A673 (cell line): Measurements from ENCODE around the gene IRGM. TPM values are rescaled to one million over a fixed set of nuclear protein-coding genes. Genes with fewer than 3 reads are reported as not detected.

ENCODE experiments used
- BruUV-seq: library from RNA; stranded (reverse); fragments of 400-500 nt; replicated peaks from 2 replicates; lab custom pipeline; 2021; lab: Mats Ljungman, UMichigan
- CTCF ChIA-PET: fragments of 300-600 bp; sonication (Branson Sonifier 250); formaldehyde crosslinking; loops from one replicate; lab custom pipeline; 2022; ENCODE audit warnings: antibody characterized with exemption; lab: Charles Lee
- POLR2A ChIA-PET: fragments of 300-600 bp; sonication (Branson Sonifier 250); formaldehyde crosslinking; loops from one replicate; lab custom pipeline; 2022; ENCODE audit warnings: antibody characterized with exemption; ENCODE audit not compliant: low non-redundant PET; lab: Charles Lee
- DNase-seq: peaks from one replicate; pipeline ENCODE4 v3.0.0-alpha.2; 2015; ENCODE audit warnings: low spot score
- H3K27ac ChIP-seq: fragments of 200-600 bp; sonication (generic); 2 replicates; pipeline ENCODE4 v1.5.1; 2016; ENCODE audit warnings: mixed run types, low read depth, mild to moderate bottlenecking, mixed read lengths, antibody characterized with exemption, low read length; ENCODE audit not compliant: poor library complexity, severe bottlenecking
- H3K27me3 ChIP-seq: fragments of 200-600 bp; sonication (generic); replicated peaks from 2 replicates; pipeline ENCODE4 v1.6.1; 2017; ENCODE audit warnings: mixed run types, low read depth, mild to moderate bottlenecking, mixed read lengths, antibody characterized with exemption, low read length; ENCODE audit not compliant: insufficient read depth, poor library complexity
- H3K36me3 ChIP-seq: fragments of 200-600 bp; sonication (generic); 2 replicates; pipeline ENCODE4 v1.6.1; 2016; ENCODE audit warnings: mixed run types, mild to moderate bottlenecking, mixed read lengths, antibody characterized with exemption, low read length; ENCODE audit not compliant: insufficient read depth, poor library complexity, severe bottlenecking
- H3K4me1 ChIP-seq: fragments of 200-600 bp; sonication (generic); 2 replicates; pipeline ENCODE4 v1.6.1; 2017; ENCODE audit warnings: mixed run types, mild to moderate bottlenecking, mixed read lengths, antibody characterized with exemption, low read length; ENCODE audit not compliant: insufficient read depth, poor library complexity, severe bottlenecking
- H3K4me3 ChIP-seq: fragments of 200-600 bp; sonication (generic); 2 replicates; pipeline ENCODE4 v1.5.1; 2016; ENCODE audit warnings: low read depth, mixed run types, mild to moderate bottlenecking, mixed read lengths, low read length; ENCODE audit not compliant: poor library complexity, severe bottlenecking
- H3K9me3 ChIP-seq: fragments of 200-600 bp; sonication (generic); 2 replicates; pipeline ENCODE4 v1.6.1; 2016; ENCODE audit warnings: mixed run types, low read depth, mild to moderate bottlenecking, mixed read lengths, antibody characterized with exemption, low read length; ENCODE audit not compliant: poor library complexity, severe bottlenecking
- EZH2 ChIP-seq: fragments of 200-600 bp; sonication (generic); IDR thresholded peaks from 2 replicates; pipeline ENCODE4 v1.6.1; 2017; ENCODE audit warnings: borderline replicate concordance, low read depth, mild to moderate bottlenecking, mixed read lengths, antibody characterized with exemption, low read length; ENCODE audit not compliant: poor library complexity, severe bottlenecking
- intact Hi-C: fragments of 100-400 bp; cut with micrococcal nuclease; formaldehyde crosslinking; loops from one replicate; pipeline ENCODE4 v1.10.0; 2022; ENCODE audit not compliant: unreplicated experiment
- total RNA-seq: library from RNA; stranded (reverse); gene quantifications from 2 replicates; pipeline ENCODE4 v1.2.3, GENCODE V29; 2021
- TF ChIP-seq, protein P1 (sequence below): fragments of 300-800, 200-600 bp; sonication (generic); conservative IDR thresholded peaks from 2 replicates; pipeline ENCODE4 v1.5.1; 2017; ENCODE audit warnings: low read depth, mild to moderate bottlenecking, antibody characterized with exemption, low read length, moderate library complexity, mixed read lengths

The IRGM gene
- total RNA-seq, 1 experiment from 2014 or later, result not detected

DNA sequence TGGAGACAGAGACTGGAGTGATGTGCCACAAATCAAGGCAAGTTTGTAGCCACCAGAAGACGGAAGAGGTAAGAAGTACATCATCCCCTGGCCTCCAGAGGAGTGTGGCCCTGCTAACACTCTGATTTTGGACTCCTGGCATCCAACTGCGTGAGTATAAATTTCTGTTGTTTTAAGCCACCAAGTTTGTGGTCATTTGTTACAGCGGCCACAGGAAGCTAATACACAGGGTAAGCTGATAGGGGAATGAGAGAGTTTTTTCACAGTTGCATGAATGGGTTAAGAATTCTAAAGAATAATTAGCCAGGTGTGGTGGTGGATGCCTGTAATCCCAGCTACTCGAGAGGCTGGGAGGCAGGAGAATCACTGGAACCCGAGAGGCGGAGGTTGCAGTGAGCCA, 41.9 kb upstream of the IRGM start:
- BruUV-seq, result no TSS peak
- DNase-seq, result no peak
- Histone ChIP-seq H3K27ac (no peak overlapping the region), H3K36me3 (no peaks in the 10 kb centered on the region), H3K9me3 (no peaks in the 10 kb centered on the region), H3K27me3 (no peaks in the 10 kb centered on the region), H3K4me1 (no peaks in the 10 kb centered on the region), H3K4me3 (no peak overlapping the region)
- intact Hi-C loops, result loop anchor here (5.0 kb wide), 1 partner anchor 242 kb away; no protein-coding TSS in a partner anchor
- POLR2A ChIA-PET, result no interaction called here
- CTCF ChIA-PET, result interaction anchor here (0.7 kb wide), 1 partner anchor 279 kb away, joined by 9 read pairs; no protein-coding TSS in a partner anchor
- TF ChIP-seq, protein P1, sequence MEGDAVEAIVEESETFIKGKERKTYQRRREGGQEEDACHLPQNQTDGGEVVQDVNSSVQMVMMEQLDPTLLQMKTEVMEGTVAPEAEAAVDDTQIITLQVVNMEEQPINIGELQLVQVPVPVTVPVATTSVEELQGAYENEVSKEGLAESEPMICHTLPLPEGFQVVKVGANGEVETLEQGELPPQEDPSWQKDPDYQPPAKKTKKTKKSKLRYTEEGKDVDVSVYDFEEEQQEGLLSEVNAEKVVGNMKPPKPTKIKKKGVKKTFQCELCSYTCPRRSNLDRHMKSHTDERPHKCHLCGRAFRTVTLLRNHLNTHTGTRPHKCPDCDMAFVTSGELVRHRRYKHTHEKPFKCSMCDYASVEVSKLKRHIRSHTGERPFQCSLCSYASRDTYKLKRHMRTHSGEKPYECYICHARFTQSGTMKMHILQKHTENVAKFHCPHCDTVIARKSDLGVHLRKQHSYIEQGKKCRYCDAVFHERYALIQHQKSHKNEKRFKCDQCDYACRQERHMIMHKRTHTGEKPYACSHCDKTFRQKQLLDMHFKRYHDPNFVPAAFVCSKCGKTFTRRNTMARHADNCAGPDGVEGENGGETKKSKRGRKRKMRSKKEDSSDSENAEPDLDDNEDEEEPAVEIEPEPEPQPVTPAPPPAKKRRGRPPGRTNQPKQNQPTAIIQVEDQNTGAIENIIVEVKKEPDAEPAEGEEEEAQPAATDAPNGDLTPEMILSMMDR, result no peak
- TF ChIP-seq EZH2, result no peak

DNA sequence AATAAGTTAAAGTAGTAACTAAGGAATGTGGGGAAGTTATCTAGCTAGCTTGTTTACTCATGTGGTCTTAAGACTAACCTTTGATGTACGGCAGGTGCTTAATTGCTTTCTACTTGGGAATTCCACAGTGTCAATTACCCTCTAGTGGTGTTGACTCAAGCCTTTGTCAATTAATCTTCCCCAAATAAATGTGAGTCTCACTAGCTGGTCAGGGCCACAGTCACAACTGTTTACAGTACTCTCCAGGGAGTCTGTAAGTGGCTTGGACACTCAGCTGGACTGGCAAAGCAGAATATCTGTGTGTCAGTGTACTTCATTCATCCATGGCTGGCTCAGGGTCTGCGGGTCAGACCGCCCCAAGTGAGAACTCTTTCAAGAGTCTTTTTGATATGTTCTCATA, 37.0 kb upstream of the IRGM start:
- H3K27ac ChIP-seq, result no peak overlapping the region
- TF ChIP-seq, protein P1, result no peak
- no peak for TF ChIP-seq EZH2
- ChIA-PET POLR2A (no interaction called here), CTCF (interaction anchor here (0.6 kb wide), 1 partner anchor 354 kb away, joined by 3 read pairs; no protein-coding TSS in a partner anchor)
- H3K9me3 ChIP-seq, result no peaks in the 10 kb centered on the region
- H3K4me1 ChIP-seq, result no peaks in the 10 kb centered on the region
- H3K4me3 ChIP-seq, result no peak overlapping the region
- no peaks in the 10 kb centered on the region for H3K27me3 ChIP-seq
- no peaks in the 10 kb centered on the region for H3K36me3 ChIP-seq
- no TSS peak for BruUV-seq
- no peak for DNase-seq
- intact Hi-C loops, result no loop called here

GRCh38 chr5:150815010-150815409, 31.3 kb upstream of the IRGM start:
- no peaks in the 10 kb centered on the region for H3K36me3 ChIP-seq
- H3K27ac ChIP-seq, result no peak overlapping the region
- no peaks in the 10 kb centered on the region for H3K27me3 ChIP-seq
- BruUV-seq, result no TSS peak
- no peak overlapping the region for H3K4me3 ChIP-seq
- ChIA-PET POLR2A (interaction anchor here (0.6 kb wide), 1 partner anchor 84 kb away, joined by 4 read pairs; no protein-coding TSS in a partner anchor), CTCF (no interaction called here)
- no peak for DNase-seq
- intact Hi-C loops, result no loop called here
- H3K9me3 ChIP-seq, result peaks cover 18% of the 10 kb centered on the region
- TF ChIP-seq EZH2, result no peak
- TF ChIP-seq, protein P1, result no peak
- no peaks in the 10 kb centered on the region for H3K4me1 ChIP-seq
